Panc1 (cell line): ENCODE data around the gene NUB1.

Experiments used
- POLR2AphosphoS5 ChIP-seq: IDR thresholded peaks from 2 replicates; pipeline ENCODE4 v1.6.1; 2012; ENCODE audit warnings: mild to moderate bottlenecking, low read depth, low read length, moderate library complexity
- SIN3A ChIP-seq: IDR thresholded peaks from 2 replicates; pipeline ENCODE4 v1.6.1; 2012; ENCODE audit warnings: low read depth, mild to moderate bottlenecking, low read length, moderate library complexity, borderline replicate concordance; ENCODE audit not compliant: insufficient read depth
- TCF7L2 ChIP-seq: IDR thresholded peaks from 2 replicates; pipeline ENCODE4 v1.6.1; 2011; ENCODE audit warnings: mild to moderate bottlenecking, low read depth, low read length, inconsistent platforms
- TF ChIP-seq, protein P1 (sequence below), 2 experiments: IDR thresholded peaks; 2 replicates each; pipeline ENCODE4 v1.6.1; 2011 to 2012; ENCODE audit warnings: low read depth in 2 of 2, control low read depth in 1 of 2, low read length in 1 of 2, mild to moderate bottlenecking in 1 of 2, moderate library complexity in 1 of 2; ENCODE audit not compliant: insufficient read depth in 1 of 2
- TF ChIP-seq, protein P2 (sequence below): fragments of 450-650 bp; IDR thresholded peaks from 2 replicates; pipeline ENCODE4 v1.5.1; 2017; ENCODE audit warnings: mild to moderate bottlenecking

DNA sequence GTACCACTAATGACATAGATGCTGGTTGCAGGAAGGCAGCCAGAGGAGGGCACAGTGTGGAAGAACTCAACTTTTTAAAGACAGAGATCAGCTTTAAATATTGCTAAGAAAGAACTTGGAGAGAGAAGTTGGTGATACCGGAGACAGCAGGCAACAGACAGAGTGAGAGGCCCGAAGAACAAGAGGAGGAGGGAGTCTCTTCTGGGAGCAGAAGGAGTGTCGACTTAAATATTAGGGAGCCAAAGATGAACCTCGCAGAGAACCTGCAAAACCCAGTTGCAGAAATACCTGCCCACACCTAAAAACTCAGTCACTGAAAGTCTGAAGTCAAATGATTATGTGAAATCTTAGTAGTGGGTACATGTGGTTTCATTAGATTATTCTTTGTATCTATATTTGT is 71.6 kb downstream of the NUB1 start:
- TF ChIP-seq, protein P1, sequence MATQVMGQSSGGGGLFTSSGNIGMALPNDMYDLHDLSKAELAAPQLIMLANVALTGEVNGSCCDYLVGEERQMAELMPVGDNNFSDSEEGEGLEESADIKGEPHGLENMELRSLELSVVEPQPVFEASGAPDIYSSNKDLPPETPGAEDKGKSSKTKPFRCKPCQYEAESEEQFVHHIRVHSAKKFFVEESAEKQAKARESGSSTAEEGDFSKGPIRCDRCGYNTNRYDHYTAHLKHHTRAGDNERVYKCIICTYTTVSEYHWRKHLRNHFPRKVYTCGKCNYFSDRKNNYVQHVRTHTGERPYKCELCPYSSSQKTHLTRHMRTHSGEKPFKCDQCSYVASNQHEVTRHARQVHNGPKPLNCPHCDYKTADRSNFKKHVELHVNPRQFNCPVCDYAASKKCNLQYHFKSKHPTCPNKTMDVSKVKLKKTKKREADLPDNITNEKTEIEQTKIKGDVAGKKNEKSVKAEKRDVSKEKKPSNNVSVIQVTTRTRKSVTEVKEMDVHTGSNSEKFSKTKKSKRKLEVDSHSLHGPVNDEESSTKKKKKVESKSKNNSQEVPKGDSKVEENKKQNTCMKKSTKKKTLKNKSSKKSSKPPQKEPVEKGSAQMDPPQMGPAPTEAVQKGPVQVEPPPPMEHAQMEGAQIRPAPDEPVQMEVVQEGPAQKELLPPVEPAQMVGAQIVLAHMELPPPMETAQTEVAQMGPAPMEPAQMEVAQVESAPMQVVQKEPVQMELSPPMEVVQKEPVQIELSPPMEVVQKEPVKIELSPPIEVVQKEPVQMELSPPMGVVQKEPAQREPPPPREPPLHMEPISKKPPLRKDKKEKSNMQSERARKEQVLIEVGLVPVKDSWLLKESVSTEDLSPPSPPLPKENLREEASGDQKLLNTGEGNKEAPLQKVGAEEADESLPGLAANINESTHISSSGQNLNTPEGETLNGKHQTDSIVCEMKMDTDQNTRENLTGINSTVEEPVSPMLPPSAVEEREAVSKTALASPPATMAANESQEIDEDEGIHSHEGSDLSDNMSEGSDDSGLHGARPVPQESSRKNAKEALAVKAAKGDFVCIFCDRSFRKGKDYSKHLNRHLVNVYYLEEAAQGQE (IDR thresholded peaks at IDR 0.05; ENCODE audit: insufficient read depth in 1 of 2, low read depth in 2 of 2, low read length in 1 of 2), result no peak
- no peak for TF ChIP-seq POLR2AphosphoS5
- TF ChIP-seq, protein P2, sequence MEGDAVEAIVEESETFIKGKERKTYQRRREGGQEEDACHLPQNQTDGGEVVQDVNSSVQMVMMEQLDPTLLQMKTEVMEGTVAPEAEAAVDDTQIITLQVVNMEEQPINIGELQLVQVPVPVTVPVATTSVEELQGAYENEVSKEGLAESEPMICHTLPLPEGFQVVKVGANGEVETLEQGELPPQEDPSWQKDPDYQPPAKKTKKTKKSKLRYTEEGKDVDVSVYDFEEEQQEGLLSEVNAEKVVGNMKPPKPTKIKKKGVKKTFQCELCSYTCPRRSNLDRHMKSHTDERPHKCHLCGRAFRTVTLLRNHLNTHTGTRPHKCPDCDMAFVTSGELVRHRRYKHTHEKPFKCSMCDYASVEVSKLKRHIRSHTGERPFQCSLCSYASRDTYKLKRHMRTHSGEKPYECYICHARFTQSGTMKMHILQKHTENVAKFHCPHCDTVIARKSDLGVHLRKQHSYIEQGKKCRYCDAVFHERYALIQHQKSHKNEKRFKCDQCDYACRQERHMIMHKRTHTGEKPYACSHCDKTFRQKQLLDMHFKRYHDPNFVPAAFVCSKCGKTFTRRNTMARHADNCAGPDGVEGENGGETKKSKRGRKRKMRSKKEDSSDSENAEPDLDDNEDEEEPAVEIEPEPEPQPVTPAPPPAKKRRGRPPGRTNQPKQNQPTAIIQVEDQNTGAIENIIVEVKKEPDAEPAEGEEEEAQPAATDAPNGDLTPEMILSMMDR, result no peak
- TF ChIP-seq TCF7L2, result no peak
- TF ChIP-seq SIN3A, result no peak
